Measurements from ENCODE around the gene CTNND1. TPM values are rescaled to one million over a fixed set of nuclear protein-coding genes. Genes with fewer than 3 reads are reported as not detected.

The CTNND1 gene
- total and polyA plus RNA-seq, 9 of the 15 experiments (the other 6 are each of a cell fraction or from before 2014, with no cell fraction given): 11.1 to 74.0 (median 43.3) TPM

DNA sequence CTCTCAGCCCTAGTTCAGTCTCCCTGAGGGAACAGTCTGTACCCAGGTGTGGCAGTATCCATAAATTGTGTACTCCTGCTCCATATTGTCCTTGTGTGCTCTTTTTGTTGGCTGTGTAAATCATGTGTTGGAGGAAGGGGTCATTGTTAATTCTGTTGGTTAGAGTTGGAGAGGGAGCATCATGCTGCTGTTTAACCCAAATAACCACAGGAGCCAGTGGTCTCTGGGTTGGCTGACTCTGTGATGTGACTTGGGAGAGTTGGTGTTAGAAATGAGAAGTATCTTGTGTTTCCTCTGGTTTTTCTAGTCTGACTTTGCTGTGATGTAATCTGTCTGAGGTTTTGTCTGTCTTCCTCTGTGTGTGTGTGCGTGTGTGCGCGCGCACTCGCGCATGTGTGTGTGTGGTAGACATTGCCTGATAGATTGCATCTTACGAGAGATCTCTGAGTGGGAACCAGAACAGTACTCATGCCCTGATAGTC lies 30.5 kb downstream of the CTNND1 start (continued):
- TF ChIP-seq, protein P1, sequence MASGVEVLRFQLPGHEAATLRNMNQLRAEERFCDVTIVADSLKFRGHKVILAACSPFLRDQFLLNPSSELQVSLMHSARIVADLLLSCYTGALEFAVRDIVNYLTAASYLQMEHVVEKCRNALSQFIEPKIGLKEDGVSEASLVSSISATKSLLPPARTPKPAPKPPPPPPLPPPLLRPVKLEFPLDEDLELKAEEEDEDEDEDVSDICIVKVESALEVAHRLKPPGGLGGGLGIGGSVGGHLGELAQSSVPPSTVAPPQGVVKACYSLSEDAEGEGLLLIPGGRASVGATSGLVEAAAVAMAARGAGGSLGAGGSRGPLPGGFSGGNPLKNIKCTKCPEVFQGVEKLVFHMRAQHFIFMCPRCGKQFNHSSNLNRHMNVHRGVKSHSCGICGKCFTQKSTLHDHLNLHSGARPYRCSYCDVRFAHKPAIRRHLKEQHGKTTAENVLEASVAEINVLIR (CRISPR knock-in tag; IDR thresholded peaks at IDR 0.05): peak; percentile 31; the same call in 1 of the 2 replicates
- TF ChIP-seq HMG20A (CRISPR knock-in tag; conservative IDR thresholded peaks at IDR 0.05) (no peak), ZNF146 (CRISPR knock-in tag; IDR thresholded peaks at IDR 0.05; ENCODE audit: unreplicated experiment) (no peak), NRF1 (conservative IDR thresholded peaks at IDR 0.05 in 1 of 2, IDR thresholded peaks at IDR 0.05 in 1 of 2) (peak; percentile 65 to 72), MEF2A (IDR thresholded peaks at IDR 0.05; ENCODE audit: control insufficient read depth, low read depth, low read length) (no peak), BCL6 (CRISPR knock-in tag; IDR thresholded peaks at IDR 0.05) (no peak), MTA3 (IDR thresholded peaks at IDR 0.05; ENCODE audit: borderline replicate concordance) (no peak; the same call in 1 of the 2 replicates), RBM34 (IDR thresholded peaks at IDR 0.05; ENCODE audit: borderline replicate concordance, insufficient read depth, low read length) (no peak), NEUROD1 (IDR thresholded peaks at IDR 0.05; ENCODE audit: borderline replicate concordance, low read depth, low read length, partially characterized antibody) (no peak), ARID2 (IDR thresholded peaks at IDR 0.05) (no peak), NBN (IDR thresholded peaks at IDR 0.05; ENCODE audit: low read depth) (peak; percentile 55; the same call in 1 of the 2 replicates), CCAR2 (IDR thresholded peaks at IDR 0.05; ENCODE audit: low read depth, low read length) (no peak), TRIM24 (IDR thresholded peaks at IDR 0.05) (peak in 1 of 2 experiments; percentile 42; a peak in 1 of 4 replicates), RFX5 (IDR thresholded peaks at IDR 0.05; ENCODE audit: low read depth, low read length) (no peak), ESRRA (IDR thresholded peaks at IDR 0.05; ENCODE audit: borderline replicate concordance, low read depth) (no peak; the same call in 1 of the 2 replicates), KDM2B (CRISPR knock-in tag; IDR thresholded peaks at IDR 0.05) (no peak), EP400 (IDR thresholded peaks at IDR 0.05) (no peak), COPS2 (conservative IDR thresholded peaks at IDR 0.05) (no peak), NFRKB (IDR thresholded peaks at IDR 0.05; ENCODE audit: low read depth) (no peak)
- TF ChIP-seq, protein P2, sequence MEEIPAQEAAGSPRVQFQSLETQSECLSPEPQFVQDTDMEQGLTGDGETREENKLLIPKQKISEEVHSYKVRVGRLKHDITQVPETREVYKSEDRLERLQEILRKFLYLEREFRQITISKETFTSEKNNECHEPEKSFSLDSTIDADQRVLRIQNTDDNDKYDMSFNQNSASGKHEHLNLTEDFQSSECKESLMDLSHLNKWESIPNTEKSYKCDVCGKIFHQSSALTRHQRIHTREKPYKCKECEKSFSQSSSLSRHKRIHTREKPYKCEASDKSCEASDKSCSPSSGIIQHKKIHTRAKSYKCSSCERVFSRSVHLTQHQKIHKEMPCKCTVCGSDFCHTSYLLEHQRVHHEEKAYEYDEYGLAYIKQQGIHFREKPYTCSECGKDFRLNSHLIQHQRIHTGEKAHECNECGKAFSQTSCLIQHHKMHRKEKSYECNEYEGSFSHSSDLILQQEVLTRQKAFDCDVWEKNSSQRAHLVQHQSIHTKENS (CRISPR knock-in tag; IDR thresholded peaks at IDR 0.05): no peak
- TF ChIP-seq, protein P3, sequence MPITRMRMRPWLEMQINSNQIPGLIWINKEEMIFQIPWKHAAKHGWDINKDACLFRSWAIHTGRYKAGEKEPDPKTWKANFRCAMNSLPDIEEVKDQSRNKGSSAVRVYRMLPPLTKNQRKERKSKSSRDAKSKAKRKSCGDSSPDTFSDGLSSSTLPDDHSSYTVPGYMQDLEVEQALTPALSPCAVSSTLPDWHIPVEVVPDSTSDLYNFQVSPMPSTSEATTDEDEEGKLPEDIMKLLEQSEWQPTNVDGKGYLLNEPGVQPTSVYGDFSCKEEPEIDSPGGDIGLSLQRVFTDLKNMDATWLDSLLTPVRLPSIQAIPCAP (CRISPR knock-in tag; IDR thresholded peaks at IDR 0.05; ENCODE audit: borderline replicate concordance): no peak
- TF ChIP-seq, protein P4, sequence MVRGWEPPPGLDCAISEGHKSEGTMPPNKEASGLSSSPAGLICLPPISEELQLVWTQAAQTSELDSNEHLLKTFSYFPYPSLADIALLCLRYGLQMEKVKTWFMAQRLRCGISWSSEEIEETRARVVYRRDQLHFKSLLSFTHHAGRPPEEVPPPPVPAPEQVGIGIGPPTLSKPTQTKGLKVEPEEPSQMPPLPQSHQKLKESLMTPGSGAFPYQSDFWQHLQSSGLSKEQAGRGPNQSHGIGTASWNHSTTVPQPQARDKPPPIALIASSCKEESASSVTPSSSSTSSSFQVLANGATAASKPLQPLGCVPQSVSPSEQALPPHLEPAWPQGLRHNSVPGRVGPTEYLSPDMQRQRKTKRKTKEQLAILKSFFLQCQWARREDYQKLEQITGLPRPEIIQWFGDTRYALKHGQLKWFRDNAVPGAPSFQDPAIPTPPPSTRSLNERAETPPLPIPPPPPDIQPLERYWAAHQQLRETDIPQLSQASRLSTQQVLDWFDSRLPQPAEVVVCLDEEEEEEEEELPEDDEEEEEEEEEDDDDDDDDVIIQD (CRISPR knock-in tag; IDR thresholded peaks at IDR 0.05): no peak

All from K562 (cell line).